Left lung (tissue), 10 donors: ENCODE measurements around the gene DNAH2. TPM values are rescaled to one million over a fixed set of nuclear protein-coding genes. Genes with fewer than 3 reads are reported as not detected.

Experiments
- ATAC-seq: fragments of 200-7000 bp; cut with Tn5 transposase; one replicate; pipeline ENCODE4 v1.9.1; 2020; ENCODE audit warnings: moderate library complexity
- DNase-seq, 4 donors: peaks; one replicate each; pipeline ENCODE4 v3.0.0-alpha.2; 2013 to 2020
- H3K27ac ChIP-seq, 2 donors: fragments of 200-600 bp; sonication (generic) in 1 of 2; one replicate each; pipeline versions ENCODE4 v1.5.0 to v1.8.0; 2020 to 2021
- H3K27me3 ChIP-seq, 2 donors: fragments of 200-600 bp; sonication (generic) in 1 of 2; one replicate each; pipeline versions ENCODE4 v1.5.0 to v1.8.0; 2020 to 2021
- H3K36me3 ChIP-seq, 2 donors: fragments of 200-600 bp; sonication (generic) in 1 of 2; one replicate each; pipeline versions ENCODE4 v1.5.0 to v1.8.0; 2020 to 2021
- H3K4me1 ChIP-seq, 2 donors: fragments of 200-600 bp; one replicate each; pipeline ENCODE4 v1.8.0; 2021
- H3K4me3 ChIP-seq, 2 donors: fragments of 200-600 bp; sonication (generic) in 1 of 2; one replicate each; pipeline versions ENCODE4 v1.5.0 to v1.8.0; 2020 to 2021; ENCODE audit warnings: mild to moderate bottlenecking in 1 of 2
- H3K9me3 ChIP-seq, 2 donors: fragments of 200-600 bp; sonication (generic) in 1 of 2; one replicate each; pipeline versions ENCODE4 v1.5.0 to v1.8.0; 2020 to 2021
- intact Hi-C, 2 donors: fragments of 100-400 bp; cut with DNase I; formaldehyde crosslinking; loops; one replicate each; pipeline versions ENCODE4 v1.11.2 to v1.14.2; 2022
- polyA plus RNA-seq, 6 donors: library from polyadenylated mRNA; unstranded; fragments of 120-200 nt; gene quantifications; one replicate each; pipeline ENCODE4 v1.2.1, GENCODE V29; 2013; ENCODE audit not compliant: insufficient read length in 6 of 6
- total RNA-seq, 2 donors: library from RNA; stranded (reverse); fragmentation: NEBNext Ultra II Directional; extraction: Animal tissue kit (Norgen Biotek cat#: 25700); gene quantifications; one replicate each; pipeline ENCODE4 v1.2.1, GENCODE V29; 2021
- TF ChIP-seq, protein P1 (sequence below), 2 donors: fragments of 200-600 bp; sonication (generic) in 1 of 2; IDR thresholded peaks; one replicate each; pipeline versions ENCODE4 v1.5.0 to v1.8.0; 2021; ENCODE audit warnings: antibody characterized with exemption in 2 of 2
- donor health status: DM: no; HTN: yes; CAD: no.
- donor health status: DM: no; HTN: no; CAD: no.

DNAH2 gene
- total and polyA plus RNA-seq, 8 donors = 0.67 to 4.5 (median 2.6) TPM

DNA sequence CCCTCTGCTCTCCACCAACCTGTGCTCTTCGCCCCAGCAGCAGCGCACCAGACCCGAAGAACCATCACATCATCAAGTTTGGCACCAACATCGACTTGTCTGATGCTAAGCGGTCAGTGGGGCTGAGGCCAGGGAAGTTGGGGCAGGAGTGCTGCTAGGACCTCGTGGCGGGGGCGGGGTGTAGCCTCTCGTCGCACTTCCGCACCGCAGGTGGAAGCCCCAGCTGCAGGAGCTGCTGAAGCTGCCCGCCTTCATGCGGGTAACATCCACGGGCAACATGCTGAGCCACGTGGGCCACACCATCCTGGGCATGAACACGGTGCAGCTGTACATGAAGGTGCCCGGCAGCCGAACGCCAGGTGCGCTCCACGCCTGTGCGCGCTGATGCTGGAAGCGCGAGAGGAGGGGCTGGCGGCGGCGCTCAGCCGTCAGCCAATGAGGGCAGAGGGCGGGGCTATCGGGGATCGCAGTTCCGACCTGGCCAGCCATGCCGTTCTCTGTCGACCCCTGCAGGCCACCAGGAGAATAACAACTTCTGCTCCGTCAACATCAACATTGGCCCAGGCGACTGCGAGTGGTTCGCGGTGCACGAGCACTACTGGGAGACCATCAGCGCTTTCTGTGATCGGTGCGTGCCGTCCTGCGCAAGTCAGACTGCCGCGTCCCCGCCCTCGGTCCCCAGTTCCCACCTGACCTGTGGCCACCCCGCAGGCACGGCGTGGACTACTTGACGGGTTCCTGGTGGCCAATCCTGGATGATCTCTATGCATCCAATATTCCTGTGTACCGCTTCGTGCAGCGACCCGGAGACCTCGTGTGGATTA, 134.1 kb downstream of the DNAH2 start:
- intact Hi-C loops = no loop called here
- Histone ChIP-seq H3K9me3 (no peaks in the 10 kb centered on the region), H3K36me3 (peaks cover 0 to 91% of the 10 kb centered on the region in 2 donors), H3K27ac (no peak overlapping the region), H3K4me3 (peak overlapping the region in 1 of 2 donors; percentile 7), H3K27me3 (no peaks in the 10 kb centered on the region), H3K4me1 (peaks cover 17 to 67% of the 10 kb centered on the region in 2 donors)
- peak; percentile 83 to 97 (median 94) for DNase-seq
- ATAC-seq = peak; percentile 90
- TF ChIP-seq, protein P1, sequence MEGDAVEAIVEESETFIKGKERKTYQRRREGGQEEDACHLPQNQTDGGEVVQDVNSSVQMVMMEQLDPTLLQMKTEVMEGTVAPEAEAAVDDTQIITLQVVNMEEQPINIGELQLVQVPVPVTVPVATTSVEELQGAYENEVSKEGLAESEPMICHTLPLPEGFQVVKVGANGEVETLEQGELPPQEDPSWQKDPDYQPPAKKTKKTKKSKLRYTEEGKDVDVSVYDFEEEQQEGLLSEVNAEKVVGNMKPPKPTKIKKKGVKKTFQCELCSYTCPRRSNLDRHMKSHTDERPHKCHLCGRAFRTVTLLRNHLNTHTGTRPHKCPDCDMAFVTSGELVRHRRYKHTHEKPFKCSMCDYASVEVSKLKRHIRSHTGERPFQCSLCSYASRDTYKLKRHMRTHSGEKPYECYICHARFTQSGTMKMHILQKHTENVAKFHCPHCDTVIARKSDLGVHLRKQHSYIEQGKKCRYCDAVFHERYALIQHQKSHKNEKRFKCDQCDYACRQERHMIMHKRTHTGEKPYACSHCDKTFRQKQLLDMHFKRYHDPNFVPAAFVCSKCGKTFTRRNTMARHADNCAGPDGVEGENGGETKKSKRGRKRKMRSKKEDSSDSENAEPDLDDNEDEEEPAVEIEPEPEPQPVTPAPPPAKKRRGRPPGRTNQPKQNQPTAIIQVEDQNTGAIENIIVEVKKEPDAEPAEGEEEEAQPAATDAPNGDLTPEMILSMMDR (IDR thresholded peaks at IDR 0.05) = peak; percentile 93 to 98

DNA sequence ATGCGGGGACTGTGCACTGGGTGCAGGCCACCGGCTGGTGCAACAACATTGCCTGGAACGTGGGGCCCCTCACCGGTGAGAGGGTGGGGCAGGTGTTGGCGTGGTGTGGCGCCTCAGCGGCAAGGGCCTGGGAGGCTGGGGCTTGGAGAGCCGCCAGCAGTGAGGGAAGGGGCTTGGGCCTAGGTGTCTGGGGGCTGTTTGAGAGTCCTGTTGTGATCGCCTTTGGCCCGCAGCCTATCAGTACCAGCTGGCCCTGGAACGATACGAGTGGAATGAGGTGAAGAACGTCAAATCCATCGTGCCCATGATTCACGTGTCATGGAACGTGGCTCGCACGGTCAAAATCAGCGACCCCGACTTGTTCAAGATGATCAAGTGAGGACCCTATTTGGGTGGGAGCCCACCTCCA, 134.7 kb downstream of the DNAH2 start:
- DNase-seq (no peak), ATAC-seq (no peak)
- Histone ChIP-seq H3K36me3 (peaks cover 0 to 85% of the 10 kb centered on the region in 2 donors), H3K4me3 (no peak overlapping the region), H3K27ac (no peak overlapping the region), H3K4me1 (peaks cover 17 to 64% of the 10 kb centered on the region in 2 donors), H3K27me3 (no peaks in the 10 kb centered on the region), H3K9me3 (no peaks in the 10 kb centered on the region)
- intact Hi-C loops = no loop called here
- TF ChIP-seq, protein P1 (IDR thresholded peaks at IDR 0.05) = no peak

DNA sequence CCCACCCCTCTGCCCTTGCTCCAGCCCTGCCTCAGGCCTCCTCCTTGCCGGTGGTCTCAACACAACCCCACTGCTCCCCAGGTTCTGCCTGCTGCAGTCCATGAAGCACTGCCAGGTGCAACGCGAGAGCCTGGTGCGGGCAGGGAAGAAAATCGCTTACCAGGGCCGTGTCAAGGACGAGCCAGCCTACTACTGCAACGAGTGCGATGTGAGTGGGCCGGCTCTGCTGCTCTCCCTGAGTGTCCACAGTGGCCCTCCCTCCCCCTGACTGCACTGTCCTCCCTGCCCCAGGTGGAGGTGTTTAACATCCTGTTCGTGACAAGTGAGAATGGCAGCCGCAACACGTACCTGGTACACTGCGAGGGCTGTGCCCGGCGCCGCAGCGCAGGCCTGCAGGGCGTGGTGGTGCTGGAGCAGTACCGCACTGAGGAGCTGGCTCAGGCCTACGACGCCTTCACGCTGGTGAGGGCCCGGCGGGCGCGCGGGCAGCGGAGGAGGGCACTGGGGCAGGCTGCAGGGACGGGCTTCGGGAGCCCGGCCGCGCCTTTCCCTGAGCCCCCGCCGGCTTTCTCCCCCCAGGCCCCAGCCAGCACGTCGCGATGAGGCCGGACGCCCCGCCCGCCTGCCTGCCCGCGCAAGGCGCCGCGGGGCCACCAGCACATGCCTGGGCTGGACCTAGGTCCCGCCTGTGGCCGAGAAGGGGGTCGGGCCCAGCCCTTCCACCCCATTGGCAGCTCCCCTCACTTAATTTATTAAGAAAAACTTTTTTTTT, 135.6 kb downstream of the DNAH2 start:
- H3K27ac ChIP-seq = no peak overlapping the region
- TF ChIP-seq, protein P1 (IDR thresholded peaks at IDR 0.05) = no peak
- no peak for ATAC-seq
- H3K4me3 ChIP-seq = no peak overlapping the region
- H3K27me3 ChIP-seq = no peaks in the 10 kb centered on the region
- peaks cover 0 to 77% of the 10 kb centered on the region in 2 donors for H3K36me3 ChIP-seq
- no peak for DNase-seq
- H3K9me3 ChIP-seq = no peaks in the 10 kb centered on the region
- intact Hi-C loops = no loop called here
- peaks cover 17 to 64% of the 10 kb centered on the region in 2 donors for H3K4me1 ChIP-seq

DNA sequence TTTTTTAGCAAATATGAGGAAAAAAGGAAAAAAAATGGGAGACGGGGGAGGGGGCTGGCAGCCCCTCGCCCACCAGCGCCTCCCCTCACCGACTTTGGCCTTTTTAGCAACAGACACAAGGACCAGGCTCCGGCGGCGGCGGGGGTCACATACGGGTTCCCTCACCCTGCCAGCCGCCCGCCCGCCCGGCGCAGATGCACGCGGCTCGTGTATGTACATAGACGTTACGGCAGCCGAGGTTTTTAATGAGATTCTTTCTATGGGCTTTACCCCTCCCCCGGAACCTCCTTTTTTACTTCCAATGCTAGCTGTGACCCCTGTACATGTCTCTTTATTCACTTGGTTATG, 136.1 kb downstream of the DNAH2 start:
- Histone ChIP-seq H3K27ac (no peak overlapping the region), H3K36me3 (peaks cover 0 to 71% of the 10 kb centered on the region in 2 donors), H3K4me3 (no peak overlapping the region), H3K27me3 (no peaks in the 10 kb centered on the region), H3K4me1 (peaks cover 22 to 70% of the 10 kb centered on the region in 2 donors), H3K9me3 (no peaks in the 10 kb centered on the region)
- intact Hi-C loops = no loop called here
- no peak for DNase-seq
- TF ChIP-seq, protein P1 (IDR thresholded peaks at IDR 0.05) = no peak
- no peak for ATAC-seq
